ENCODE results near the gene SPATA46.

Gene SPATA46

DNA sequence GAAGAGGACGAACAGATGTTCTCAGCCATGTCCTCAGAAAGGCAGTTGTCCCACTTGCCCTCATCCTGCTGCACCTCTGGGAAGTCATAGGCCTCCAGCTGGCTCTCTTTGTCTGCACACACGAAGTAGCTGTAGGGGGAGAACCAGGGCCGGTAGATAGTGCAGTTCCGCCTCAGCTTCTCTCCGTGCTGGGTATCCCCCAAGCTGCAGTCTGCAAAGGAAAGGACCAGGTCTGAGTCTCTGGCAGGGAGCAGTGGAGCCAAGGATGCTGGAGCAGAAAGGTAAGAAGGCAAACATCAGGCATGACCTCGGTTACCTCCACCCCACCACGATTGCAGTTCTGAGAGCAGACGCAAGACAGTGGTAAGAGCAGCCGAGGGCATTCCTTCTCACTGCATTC is 2.2 kb downstream of the SPATA46 start:
- no peak for DNase-seq (ENCODE audit: low read depth, low spot score)

GRCh38 chr1:162373541-162374260 is 3.0 kb downstream of the SPATA46 start:
- no peak for DNase-seq (ENCODE audit: low read depth, low spot score)

DNA sequence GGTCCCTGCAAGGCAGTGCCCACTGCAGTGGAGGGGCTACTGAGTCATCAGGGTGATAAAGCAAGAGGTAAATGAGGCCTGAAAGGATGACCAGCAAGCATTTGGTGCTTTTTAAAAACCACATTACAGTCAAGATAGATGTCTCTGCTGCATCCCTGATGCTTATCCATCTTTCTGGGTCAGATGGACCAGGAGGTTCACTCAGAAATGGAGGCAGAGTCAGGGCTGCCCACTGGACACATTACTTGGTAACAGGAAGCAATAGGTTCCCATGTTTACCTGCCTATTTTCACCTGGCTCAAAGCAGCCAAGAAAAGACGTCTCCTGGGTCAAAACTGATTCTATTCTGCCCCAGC is 3.6 kb downstream of the SPATA46 start:
- DNase-seq (ENCODE audit: low read depth, low spot score), result no peak

DNA sequence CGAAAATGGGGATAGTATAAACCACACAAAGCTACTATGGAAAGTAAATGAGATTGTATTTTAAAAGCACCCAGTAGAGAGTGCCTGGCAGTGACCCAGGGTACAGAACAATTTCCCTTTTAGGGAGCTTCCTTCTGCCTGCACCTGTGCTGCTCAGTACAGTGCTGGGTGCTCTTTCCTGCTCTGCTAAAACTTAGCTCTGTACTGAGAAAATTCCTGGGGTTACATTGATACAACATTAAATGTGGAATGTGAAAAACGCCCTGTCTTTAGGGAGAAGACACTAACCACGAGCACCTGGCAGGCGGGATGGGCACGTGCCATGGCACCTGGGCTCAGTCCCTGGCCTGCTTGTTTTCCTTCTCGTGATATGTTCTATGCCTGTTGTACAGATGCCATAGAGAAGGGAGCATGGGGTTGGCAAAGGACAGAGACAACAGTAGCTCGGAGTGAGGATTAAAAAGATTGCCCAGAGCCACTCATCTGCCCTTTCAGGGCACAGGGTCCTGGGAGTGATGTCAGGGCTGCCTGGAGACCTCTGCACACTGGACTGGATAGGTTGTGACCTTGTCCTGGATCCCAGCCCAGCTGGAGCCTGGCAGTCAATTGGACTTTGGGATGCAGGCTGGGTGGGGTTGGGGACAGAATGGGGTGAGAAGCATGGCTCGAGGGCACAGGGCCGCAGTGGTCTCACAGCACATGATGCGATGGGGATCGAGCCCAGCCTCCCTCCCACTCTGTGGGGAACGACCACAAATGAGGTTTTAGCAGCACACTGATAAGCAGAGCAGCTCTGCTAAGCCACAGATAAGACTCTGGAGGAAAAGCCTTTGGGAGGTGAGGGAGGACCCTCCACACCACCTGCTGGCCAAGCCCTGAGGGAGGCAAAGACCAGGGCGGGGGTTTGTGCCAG is 4.2 kb downstream of the SPATA46 start:
- no peak for DNase-seq (ENCODE audit: low read depth, low spot score)

GRCh38 chr1:162371611-162372010 is 5.0 kb downstream of the SPATA46 start:
- no peak for DNase-seq (ENCODE audit: low read depth, low spot score)

GRCh38 chr1:162370721-162371120 is 5.9 kb downstream of the SPATA46 start:
- no peak for DNase-seq (ENCODE audit: low read depth, low spot score)

DNA sequence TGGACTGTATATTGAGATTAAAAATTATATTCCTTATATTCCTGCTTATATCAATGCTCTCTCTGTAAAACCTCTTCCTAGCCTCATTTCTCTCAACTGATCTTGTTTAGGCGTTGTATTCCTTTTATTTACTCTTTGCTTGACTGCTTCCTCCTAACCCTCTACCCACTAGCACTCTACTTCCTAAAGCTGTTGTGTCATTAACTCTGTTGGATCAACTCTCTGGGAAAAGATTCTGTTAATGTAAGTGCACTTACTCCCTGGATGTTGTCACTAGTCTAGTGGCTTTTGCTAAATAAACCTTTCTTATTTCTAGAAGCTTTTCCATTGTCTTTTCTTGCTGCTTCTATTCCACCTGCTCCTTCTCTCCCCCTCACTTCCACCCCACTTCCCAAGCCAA is 6.5 kb downstream of the SPATA46 start:
- no peak for DNase-seq (ENCODE audit: low read depth, low spot score)

- no peak for DNase-seq (ENCODE audit: low read depth, low spot score)
These were observed 7.1 kb downstream of the SPATA46 start for GRCh38 chr1:162369571-162369970.

- DNase-seq (ENCODE audit: low read depth, low spot score), result no peak
These were observed 8.2 kb downstream of the SPATA46 start for GRCh38 chr1:162368451-162368850.

DNA sequence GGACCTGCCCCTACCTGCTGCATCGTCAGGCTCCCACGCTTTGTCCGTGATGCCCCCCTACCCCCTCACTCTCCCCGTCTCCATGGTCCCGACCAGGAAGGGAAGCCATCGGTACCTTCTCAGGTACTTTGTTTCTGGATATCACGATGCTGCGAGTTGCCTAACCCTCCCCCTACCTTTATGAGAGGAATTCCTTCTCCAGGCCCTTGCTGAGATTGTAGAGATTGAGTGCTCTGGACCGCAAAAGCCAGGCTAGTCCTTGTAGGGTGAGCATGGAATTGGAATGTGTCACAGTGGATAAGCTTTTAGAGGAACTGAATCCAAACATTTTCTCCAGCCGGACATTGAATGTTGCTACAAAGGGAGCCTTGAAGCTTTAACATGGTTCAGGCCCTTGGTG is 8.9 kb downstream of the SPATA46 start:
- no peak for DNase-seq (ENCODE audit: low read depth, low spot score)

DNA sequence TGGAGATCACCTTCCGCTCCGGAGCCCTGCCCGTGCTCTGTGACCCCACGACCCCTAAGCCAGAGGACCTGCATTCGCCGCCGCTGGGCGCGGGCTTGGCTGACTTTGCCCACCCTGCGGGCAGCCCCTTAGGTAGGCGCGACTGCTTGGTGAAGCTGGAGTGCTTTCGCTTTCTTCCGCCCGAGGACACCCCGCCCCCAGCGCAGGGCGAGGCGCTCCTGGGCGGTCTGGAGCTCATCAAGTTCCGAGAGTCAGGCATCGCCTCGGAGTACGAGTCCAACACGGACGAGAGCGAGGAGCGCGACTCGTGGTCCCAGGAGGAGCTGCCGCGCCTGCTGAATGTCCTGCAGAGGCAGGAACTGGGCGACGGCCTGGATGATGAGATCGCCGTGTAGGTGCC is 9.6 kb downstream of the SPATA46 start:
- no peak for DNase-seq (ENCODE audit: low read depth, low spot score)

DNA sequence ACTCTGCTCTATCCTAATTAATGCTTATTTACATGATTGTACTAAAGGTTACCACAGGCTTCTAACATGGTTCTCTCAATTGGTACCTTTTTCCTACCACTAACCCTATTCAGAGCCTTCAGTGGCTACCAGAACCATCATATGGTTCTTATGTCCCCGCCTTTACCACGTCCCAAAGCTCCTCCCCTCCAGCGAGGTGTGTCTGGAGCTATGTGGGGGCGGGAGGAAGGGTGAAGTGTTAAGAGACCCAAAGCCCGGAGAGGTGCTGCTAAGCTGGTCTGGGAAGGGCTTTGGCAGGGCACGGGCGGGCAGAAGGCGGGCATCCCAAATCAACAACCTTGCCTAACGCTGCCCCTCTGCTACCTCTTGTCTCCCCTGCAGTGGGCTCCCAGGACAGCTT is 10.0 kb downstream of the SPATA46 start:
- DNase-seq (ENCODE audit: low read depth, low spot score), result no peak

- no peak for DNase-seq (ENCODE audit: low read depth, low spot score)
These were observed 10.5 kb downstream of the SPATA46 start for GRCh38 chr1:162366149-162366548.

GRCh38 chr1:162365284-162366020 is 11.2 kb downstream of the SPATA46 start:
- no peak for DNase-seq (ENCODE audit: low read depth, low spot score)

GRCh38 chr1:162364498-162364897 is 12.2 kb downstream of the SPATA46 start:
- no peak for DNase-seq (ENCODE audit: low read depth, low spot score)

DNA sequence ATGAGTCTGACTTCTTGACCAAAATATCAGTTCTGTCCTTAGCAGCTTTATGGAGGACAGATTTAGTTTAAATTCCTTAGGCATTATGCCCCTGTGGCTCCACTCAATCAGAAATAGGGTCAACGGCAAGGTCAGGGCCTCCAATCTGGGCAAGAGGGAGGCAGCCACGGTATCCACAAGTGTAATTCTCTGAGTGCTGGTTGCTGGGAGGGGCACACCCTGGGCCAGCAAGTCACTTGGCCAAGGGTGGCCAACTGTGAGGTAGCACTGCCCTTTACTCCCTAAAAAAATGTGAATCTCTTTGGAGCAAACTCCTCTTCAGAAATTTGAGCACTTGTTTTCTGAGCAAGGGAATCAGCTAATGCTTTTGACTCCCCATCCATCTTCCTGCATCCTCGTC is 12.8 kb downstream of the SPATA46 start:
- DNase-seq (ENCODE audit: low read depth, low spot score), result no peak

DNA sequence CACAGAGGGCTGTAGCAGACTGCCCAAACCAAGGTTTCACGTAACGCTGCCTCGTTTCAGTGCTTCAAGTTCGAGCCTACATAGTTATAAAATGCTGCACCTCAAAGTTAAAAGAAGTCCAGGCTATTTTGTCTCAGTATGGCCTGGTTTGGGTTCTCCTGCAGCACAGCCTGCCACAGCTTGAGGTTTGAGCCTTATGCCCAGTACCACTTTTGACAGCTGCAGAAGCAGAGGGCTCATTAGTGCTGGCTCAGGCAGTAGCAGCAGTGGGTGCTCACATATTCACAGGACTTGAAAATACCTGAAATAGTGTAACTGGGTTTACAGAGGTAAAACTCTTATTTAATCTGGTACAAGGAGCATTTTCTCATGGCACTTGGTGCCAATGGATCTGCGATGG is 15.3 kb downstream of the SPATA46 start:
- DNase-seq (ENCODE audit: low read depth, low spot score), result no peak

- DNase-seq (ENCODE audit: low read depth, low spot score), result no peak
These were observed 15.8 kb downstream of the SPATA46 start for GRCh38 chr1:162360874-162361260.

- no peak for DNase-seq (ENCODE audit: low read depth, low spot score)
These were observed 16.3 kb downstream of the SPATA46 start for GRCh38 chr1:162360237-162360873.

GRCh38 chr1:162359523-162360236 is 17.0 kb downstream of the SPATA46 start:
- no peak for DNase-seq (ENCODE audit: low read depth, low spot score)

DNA sequence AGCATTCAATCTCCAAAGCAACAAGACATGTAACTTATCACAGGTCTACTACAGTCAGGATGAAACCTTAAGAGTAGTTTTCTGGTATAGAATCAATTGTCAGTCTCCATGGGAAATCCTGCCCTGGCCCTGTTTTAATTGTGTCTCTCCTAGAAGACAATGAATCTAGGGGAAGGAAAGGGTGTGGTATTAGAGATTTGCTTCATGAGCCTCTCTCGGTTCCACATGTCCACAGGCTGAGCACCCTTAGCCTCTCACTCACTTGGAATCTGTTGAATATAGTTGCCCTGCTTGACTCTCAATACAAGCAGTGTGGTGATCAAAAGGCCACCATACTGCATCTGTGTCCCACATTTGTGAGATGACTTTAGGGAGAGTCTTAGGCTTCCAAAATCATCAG is 17.7 kb downstream of the SPATA46 start:
- no peak for DNase-seq (ENCODE audit: low read depth, low spot score)

All from smooth muscle cell of the brain vasculature (primary cell).